ENCODE results near the gene FNDC8. TPM values are rescaled to one million over a fixed set of nuclear protein-coding genes. Genes with fewer than 3 reads are reported as not detected.

FNDC8 gene
- total and polyA plus RNA-seq, 2 of the 8 experiments (the other 6 are each of a cell fraction or from before 2014, with no cell fraction given) = not detected

GRCh38 chr17:35130392-35130791, 9.0 kb downstream of the FNDC8 start:
- Histone ChIP-seq H2BK5ac (ENCODE audit: low read depth, low read length) (no peak overlapping the region), H4K8ac (ENCODE audit: extremely low read depth, insufficient read depth, low read length) (no peak overlapping the region), H2BK12ac (ENCODE audit: low read depth, low read length) (no peak overlapping the region), H3K79me1 (ENCODE audit: low read depth, low read length) (no peaks in the 10 kb centered on the region), H3K23me2 (ENCODE audit: low read depth, low read length) (no peaks in the 10 kb centered on the region), H3K4ac (replicated peaks; ENCODE audit: insufficient read length, low read depth, low read length) (no peak overlapping the region), H4K20me1 (replicated peaks in 1 of 2; ENCODE audit: control insufficient read depth in 1 of 2, insufficient read depth in 2 of 2, low read length in 2 of 2) (peaks cover 5 to 23% of the 10 kb centered on the region in 2 experiments), H3K4me3 (ENCODE audit: extremely low read depth in 1 of 4, insufficient read depth in 2 of 4, low read depth in 3 of 4, low read length in 4 of 4) (no peak overlapping the region), H4K91ac (replicated peaks; ENCODE audit: insufficient read length, low read length) (no peak overlapping the region), H2AFZ (ENCODE audit: low read length) (no peak overlapping the region), H2AK5ac (ENCODE audit: low read depth, low read length) (no peak overlapping the region), H3K4me2 (ENCODE audit: insufficient read depth in 1 of 2, low read depth in 2 of 2, low read length in 2 of 2) (no peak overlapping the region), H2BK120ac (replicated peaks; ENCODE audit: low read depth, low read length) (no peak overlapping the region), H3K27me3 (replicated peaks in 1 of 4; ENCODE audit: control insufficient read depth in 3 of 4, extremely low read depth in 1 of 4, insufficient read depth in 3 of 4, low read length in 3 of 4) (peaks cover 0 to 2% (median 0%) of the 10 kb centered on the region in 4 experiments; a peak in 2 of 7 replicates), H3K14ac (ENCODE audit: insufficient read length) (no peak overlapping the region), H3K9me3 (ENCODE audit: insufficient read depth in 2 of 2, low read depth in 1 of 2, low read length in 1 of 2) (peaks cover 0 to 3% of the 10 kb centered on the region in 2 experiments; a peak in 1 of 4 replicates), H3K56ac (replicated peaks; ENCODE audit: insufficient read length, low read depth, low read length) (no peak overlapping the region), H3K27ac (ENCODE audit: low read depth, low read length) (no peak overlapping the region), H3K79me2 (ENCODE audit: control insufficient read depth in 1 of 2, insufficient read depth in 2 of 2, low read length in 2 of 2) (no peaks in the 10 kb centered on the region), H2BK15ac (ENCODE audit: low read length) (no peak overlapping the region), H3K23ac (ENCODE audit: insufficient read length) (no peak overlapping the region), H3K36me3 (ENCODE audit: control insufficient read depth in 2 of 4, insufficient read depth in 4 of 4, low read length in 3 of 4) (peaks cover 29 to 45% (median 41%) of the 10 kb centered on the region in 4 experiments), H3K4me1 (replicated peaks in 1 of 4; ENCODE audit: control insufficient read depth in 3 of 4, insufficient read depth in 4 of 4, low read length in 3 of 4) (no peaks in the 10 kb centered on the region), H3K9ac (replicated peaks in 1 of 4; ENCODE audit: extremely low read depth in 1 of 4, low read depth in 3 of 4, low read length in 3 of 4) (no peak overlapping the region), H2BK20ac (ENCODE audit: low read length) (no peak overlapping the region), H4K5ac (ENCODE audit: insufficient read length, low read depth, low read length) (no peak overlapping the region), H3K18ac (ENCODE audit: extremely low read depth, low read length) (no peak overlapping the region)
- WGBS, 2 experiments (ENCODE audit: extremely low coverage in 1 of 2, insufficient coverage in 1 of 2, insufficient read length in 1 of 2, insufficient replicate concordance in 2 of 2, low coverage in 1 of 2, low lambda C conversion rate in 2 of 2, missing lambda C conversion rate in 1 of 2) = 100% methylated on average over 3 of the region's 3 CpGs; no CpG with 5 or more reads in 1 of the 2 experiments
- ChIA-PET CTCF (ENCODE audit: partially characterized antibody) (interaction anchor here (0.9 to 1.1 kb wide), 3 partner anchors 11 to 132 kb away, joined by 3 to 4 read pairs (median 3); partner anchors contain the start of genes NLE1 and RAD51D), POLR2A (ENCODE audit: partially characterized antibody) (interaction anchor here (0.6 to 7.5 kb wide), 12 partner anchors 9 to 172 kb away, joined by 3 to 84 read pairs (median 3); partner anchors contain the start of genes FNDC8, NLE1 and RAD51D)
- no peak for DNase-seq (ENCODE audit: low read depth in 1 of 2, low spot score in 2 of 2)
- FAIRE-seq = no peak
